ENCODE results near the gene STXBP5. TPM values are rescaled to one million over a fixed set of nuclear protein-coding genes. Genes with fewer than 3 reads are reported as not detected.

The STXBP5 gene
- total and polyA plus RNA-seq, 2 experiments from 2014 or later: 11.1 to 30.3 TPM

DNA sequence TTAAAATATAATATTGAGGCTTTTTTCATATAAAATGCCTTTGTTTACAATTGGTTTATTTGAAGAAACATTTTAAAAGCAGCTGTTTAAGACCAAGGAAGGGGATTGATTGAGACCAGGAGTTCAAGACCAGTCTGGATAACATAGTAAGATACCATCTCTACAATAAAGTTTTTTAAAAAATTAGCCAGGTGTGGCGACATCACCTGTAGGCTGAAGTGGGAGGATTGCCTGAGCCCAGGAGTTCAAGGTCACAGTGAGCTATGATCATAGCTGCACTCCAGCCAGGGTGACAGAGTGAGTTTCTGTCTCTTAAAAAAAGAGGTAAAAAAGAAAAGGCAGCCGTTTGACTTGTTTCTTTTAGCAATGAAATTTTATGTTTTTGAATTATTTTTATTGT is 117.0 kb downstream of the STXBP5 start:
- Histone ChIP-seq H3K9me2 (replicated peaks; ENCODE audit: insufficient read depth) (no peaks in the 10 kb centered on the region), H3K9me3 (ENCODE audit: low read depth) (no peaks in the 10 kb centered on the region), H3K27me3 (no peaks in the 10 kb centered on the region), H2AFZ (no peak overlapping the region), H3K4me2 (no peak overlapping the region), H3K36me3 (replicated peaks; ENCODE audit: insufficient read depth, low read depth) (no peaks in the 10 kb centered on the region), H3K27ac (no peak overlapping the region), H3K79me2 (no peaks in the 10 kb centered on the region), H3K4me3 (no peak overlapping the region), H4K20me1 (ENCODE audit: insufficient read depth, poor library complexity, severe bottlenecking) (no peaks in the 10 kb centered on the region), H3K4me1 (ENCODE audit: insufficient read depth) (no peaks in the 10 kb centered on the region)
- no peak for DNase-seq (ENCODE audit: low spot score)
- no peak for TF ChIP-seq CTCF (IDR thresholded peaks at IDR 0.05; ENCODE audit: poor library complexity)
- no peak for TF ChIP-seq EZH2 (IDR thresholded peaks at IDR 0.05; ENCODE audit: borderline replicate concordance)
- no peak for TF ChIP-seq EZH2phosphoT487 (IDR thresholded peaks at IDR 0.05; ENCODE audit: low read depth, severe bottlenecking, unreplicated experiment)
- 91% methylated on average over 2 of the region's 2 CpGs for WGBS (ENCODE audit: low lambda C conversion rate, missing lambda C conversion rate)

- no peaks in the 10 kb centered on the region for H3K79me2 ChIP-seq
- H3K4me3 ChIP-seq: no peak overlapping the region
- H2AFZ ChIP-seq: no peak overlapping the region
- TF ChIP-seq EZH2phosphoT487 (IDR thresholded peaks at IDR 0.05; ENCODE audit: low read depth, severe bottlenecking, unreplicated experiment) (no peak), CTCF (IDR thresholded peaks at IDR 0.05; ENCODE audit: poor library complexity) (no peak), EZH2 (IDR thresholded peaks at IDR 0.05; ENCODE audit: borderline replicate concordance) (no peak)
- DNase-seq (ENCODE audit: low spot score): no peak
- H4K20me1 ChIP-seq (ENCODE audit: insufficient read depth, poor library complexity, severe bottlenecking): no peaks in the 10 kb centered on the region
- no peaks in the 10 kb centered on the region for H3K9me2 ChIP-seq (replicated peaks; ENCODE audit: insufficient read depth)
- no peaks in the 10 kb centered on the region for H3K27me3 ChIP-seq
- no peaks in the 10 kb centered on the region for H3K9me3 ChIP-seq (ENCODE audit: low read depth)
- no peak overlapping the region for H3K27ac ChIP-seq
- no peaks in the 10 kb centered on the region for H3K4me1 ChIP-seq (ENCODE audit: insufficient read depth)
- 88% methylated on average over 5 of the region's 5 CpGs for WGBS (ENCODE audit: low lambda C conversion rate, missing lambda C conversion rate)
- H3K4me2 ChIP-seq: no peak overlapping the region
- no peaks in the 10 kb centered on the region for H3K36me3 ChIP-seq (replicated peaks; ENCODE audit: insufficient read depth, low read depth)
Measured at GRCh38 chr6:147322299-147323162, 118.3 kb downstream of the STXBP5 start.

GRCh38 chr6:147325557-147325956 is 121.3 kb downstream of the STXBP5 start:
- no peaks in the 10 kb centered on the region for H3K36me3 ChIP-seq (replicated peaks; ENCODE audit: insufficient read depth, low read depth)
- WGBS (ENCODE audit: low lambda C conversion rate, missing lambda C conversion rate): 93% methylated on average over 1 of the region's 1 CpG
- no peak overlapping the region for H3K27ac ChIP-seq

More at GRCh38 chr6:147325557-147325956, 121.3 kb downstream of the STXBP5 start:
- H3K4me3 ChIP-seq: no peak overlapping the region
- H3K27me3 ChIP-seq: no peaks in the 10 kb centered on the region
- H3K9me2 ChIP-seq (replicated peaks; ENCODE audit: insufficient read depth): no peaks in the 10 kb centered on the region
- no peaks in the 10 kb centered on the region for H3K4me1 ChIP-seq (ENCODE audit: insufficient read depth)
- H3K9me3 ChIP-seq (ENCODE audit: low read depth): no peaks in the 10 kb centered on the region
- no peaks in the 10 kb centered on the region for H3K79me2 ChIP-seq
- no peak overlapping the region for H2AFZ ChIP-seq
- TF ChIP-seq EZH2 (IDR thresholded peaks at IDR 0.05; ENCODE audit: borderline replicate concordance): no peak
- no peak for TF ChIP-seq EZH2phosphoT487 (IDR thresholded peaks at IDR 0.05; ENCODE audit: low read depth, severe bottlenecking, unreplicated experiment)
- no peak for TF ChIP-seq CTCF (IDR thresholded peaks at IDR 0.05; ENCODE audit: poor library complexity)
- no peak for DNase-seq (ENCODE audit: low spot score)
- no peaks in the 10 kb centered on the region for H4K20me1 ChIP-seq (ENCODE audit: insufficient read depth, poor library complexity, severe bottlenecking)
- no peak overlapping the region for H3K4me2 ChIP-seq

Data from hepatocyte (in vitro differentiated cells).